ENCODE data around the gene FIG4.

DNA sequence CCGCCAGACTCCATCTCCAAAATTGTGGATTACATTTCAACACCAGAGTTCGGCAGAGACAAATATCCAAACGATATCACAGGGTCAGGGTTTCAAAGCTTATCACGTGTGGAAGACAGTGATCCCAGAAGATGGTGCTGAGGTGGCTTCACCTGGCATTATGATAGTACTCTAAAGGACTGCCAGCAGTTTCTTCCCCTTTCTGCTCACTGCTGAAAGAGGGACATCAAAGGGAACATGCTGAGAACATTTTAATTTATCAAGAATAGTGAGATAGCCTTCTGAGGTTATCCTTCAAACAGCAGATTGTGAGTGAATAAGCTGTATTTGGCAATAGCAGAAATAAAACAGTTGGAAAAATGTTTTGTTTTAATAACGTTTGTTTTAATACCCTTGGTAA, 79.7 kb downstream of the FIG4 start:
- TF ChIP-seq FOXP1 (CRISPR knock-in tag; IDR thresholded peaks at IDR 0.05; ENCODE audit: borderline replicate concordance), result no peak
- no peak for TF ChIP-seq TEAD1 (CRISPR knock-in tag; IDR thresholded peaks at IDR 0.05)
- TF ChIP-seq, protein P1, sequence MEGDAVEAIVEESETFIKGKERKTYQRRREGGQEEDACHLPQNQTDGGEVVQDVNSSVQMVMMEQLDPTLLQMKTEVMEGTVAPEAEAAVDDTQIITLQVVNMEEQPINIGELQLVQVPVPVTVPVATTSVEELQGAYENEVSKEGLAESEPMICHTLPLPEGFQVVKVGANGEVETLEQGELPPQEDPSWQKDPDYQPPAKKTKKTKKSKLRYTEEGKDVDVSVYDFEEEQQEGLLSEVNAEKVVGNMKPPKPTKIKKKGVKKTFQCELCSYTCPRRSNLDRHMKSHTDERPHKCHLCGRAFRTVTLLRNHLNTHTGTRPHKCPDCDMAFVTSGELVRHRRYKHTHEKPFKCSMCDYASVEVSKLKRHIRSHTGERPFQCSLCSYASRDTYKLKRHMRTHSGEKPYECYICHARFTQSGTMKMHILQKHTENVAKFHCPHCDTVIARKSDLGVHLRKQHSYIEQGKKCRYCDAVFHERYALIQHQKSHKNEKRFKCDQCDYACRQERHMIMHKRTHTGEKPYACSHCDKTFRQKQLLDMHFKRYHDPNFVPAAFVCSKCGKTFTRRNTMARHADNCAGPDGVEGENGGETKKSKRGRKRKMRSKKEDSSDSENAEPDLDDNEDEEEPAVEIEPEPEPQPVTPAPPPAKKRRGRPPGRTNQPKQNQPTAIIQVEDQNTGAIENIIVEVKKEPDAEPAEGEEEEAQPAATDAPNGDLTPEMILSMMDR (IDR thresholded peaks at IDR 0.05), result no peak

All from WTC11 (cell line).